CD14-positive monocyte (primary cell): ENCODE results near the gene TXLNG. TPM values are rescaled to one million over a fixed set of nuclear protein-coding genes. Genes with fewer than 3 reads are reported as not detected.

Experiments
- DNase-seq, 3 donors: peaks; one replicate each; pipeline ENCODE4 v3.0.0-alpha.2; 2011 to 2022
- H2AFZ ChIP-seq: 2 replicates; pipeline ENCODE4 v1.6.0; 2012; ENCODE audit warnings: mild to moderate bottlenecking, low read depth, low read length, inconsistent platforms; ENCODE audit not compliant: insufficient read depth, poor library complexity, severe bottlenecking
- H3K27ac ChIP-seq, 2 donors: 1 replicate in 1 of 2; 2 replicates in 1 of 2; pipeline ENCODE4 v1.5.1; 2012 to 2013; ENCODE audit warnings: low read length in 2 of 2, control low read depth in 1 of 2, inconsistent platforms in 1 of 2, low read depth in 1 of 2, mild to moderate bottlenecking in 1 of 2
- H3K27me3 ChIP-seq, 2 donors: one replicate each; pipeline versions ENCODE4 v1.6.0 to v1.6.1; 2011 to 2013; ENCODE audit warnings: low read length in 2 of 2; ENCODE audit not compliant: control insufficient read depth in 2 of 2, insufficient read depth in 2 of 2
- H3K36me3 ChIP-seq, 2 donors: replicated peaks in 1 of 2; 1 replicate in 1 of 2; 2 replicates in 1 of 2; pipeline versions ENCODE4 v1.5.1 to v1.6.1; 2012 to 2013; ENCODE audit warnings: low read length in 2 of 2, control low read depth in 1 of 2, inconsistent platforms in 1 of 2, mild to moderate bottlenecking in 1 of 2; ENCODE audit not compliant: insufficient read depth in 2 of 2, control insufficient read depth in 1 of 2
- H3K4me1 ChIP-seq, 2 donors: 1 replicate in 1 of 2; 2 replicates in 1 of 2; pipeline versions ENCODE4 v1.5.1 to v1.6.1; 2012 to 2013; ENCODE audit warnings: low read length in 2 of 2, control low read depth in 1 of 2, inconsistent platforms in 1 of 2, mild to moderate bottlenecking in 1 of 2, moderate library complexity in 1 of 2; ENCODE audit not compliant: insufficient read depth in 2 of 2, control insufficient read depth in 1 of 2
- H3K4me2 ChIP-seq: replicated peaks from 2 replicates; pipeline ENCODE3; 2012; ENCODE audit warnings: low read length, moderate library complexity, mild to moderate bottlenecking; ENCODE audit not compliant: poor library complexity, severe bottlenecking; ENCODE audit errors: extremely low read depth
- H3K4me3 ChIP-seq, 3 experiments: fragments of 200-600 bp in 1 of 3; sonication (generic) in 1 of 3; replicated peaks in 1 of 3; 1 replicate in 2 of 3; 2 replicates in 1 of 3; pipeline ENCODE4 v1.5.1; 2011 to 2013; ENCODE audit warnings: low read length in 3 of 3, mild to moderate bottlenecking in 3 of 3, control low read depth in 2 of 3, low read depth in 2 of 3, inconsistent platforms in 1 of 3, moderate library complexity in 1 of 3
- H3K79me2 ChIP-seq: 2 replicates; pipeline ENCODE4 v1.6.0; 2012; ENCODE audit warnings: mild to moderate bottlenecking, control low read depth, inconsistent platforms, low read length, moderate library complexity; ENCODE audit not compliant: insufficient read depth
- H3K9ac ChIP-seq: 2 replicates; pipeline ENCODE4 v1.6.0; 2017; ENCODE audit warnings: low read length, mild to moderate bottlenecking; ENCODE audit not compliant: insufficient read depth, poor library complexity, severe bottlenecking
- H3K9me3 ChIP-seq, 2 donors: replicated peaks in 1 of 2; 1 replicate in 1 of 2; 2 replicates in 1 of 2; pipeline versions ENCODE4 v1.5.1 to v1.6.1; 2012 to 2013; ENCODE audit warnings: low read length in 2 of 2, control low read depth in 1 of 2; ENCODE audit not compliant: control insufficient read depth in 1 of 2, insufficient read depth in 1 of 2
- H4K20me1 ChIP-seq: 2 replicates; pipeline ENCODE4 v1.6.0; 2012; ENCODE audit warnings: mild to moderate bottlenecking, low read length, control low read depth, moderate library complexity; ENCODE audit not compliant: insufficient read depth
- H3K27ac Mint-ChIP-seq, 7 donors: one replicate each; pipeline ENCODE4 v1.8.0; 2020; ENCODE audit warnings: mild to moderate bottlenecking in 7 of 7, mixed read lengths in 7 of 7, moderate library complexity in 6 of 7, inconsistent platforms in 2 of 7
- H3K27me3 Mint-ChIP-seq, 3 donors: one replicate each; pipeline ENCODE4 v1.8.0; 2021 to 2022; ENCODE audit warnings: low read depth in 3 of 3, mild to moderate bottlenecking in 3 of 3, mixed read lengths in 3 of 3, moderate library complexity in 3 of 3, inconsistent platforms in 1 of 3
- H3K36me3 Mint-ChIP-seq, 2 donors: one replicate each; pipeline ENCODE4 v1.8.0; 2020; ENCODE audit warnings: mixed read lengths in 2 of 2, inconsistent platforms in 1 of 2, mild to moderate bottlenecking in 1 of 2
- H3K4me1 Mint-ChIP-seq: one replicate; pipeline ENCODE4 v1.8.0; 2020; ENCODE audit warnings: mild to moderate bottlenecking, mixed read lengths
- H3K4me3 Mint-ChIP-seq, 2 donors: one replicate each; pipeline ENCODE4 v1.8.0; 2020; ENCODE audit warnings: mild to moderate bottlenecking in 2 of 2, mixed read lengths in 2 of 2, moderate library complexity in 1 of 2
- H3K9me3 Mint-ChIP-seq, 7 donors: one replicate each; pipeline ENCODE4 v1.8.0; 2020 to 2022; ENCODE audit warnings: mixed read lengths in 7 of 7, mild to moderate bottlenecking in 6 of 7, moderate library complexity in 6 of 7, inconsistent platforms in 2 of 7
- CTCF ChIP-seq: fragments of 200-600 bp; IDR thresholded peaks from one replicate; pipeline ENCODE4 v1.8.0; 2022; ENCODE audit warnings: antibody characterized with exemption, mild to moderate bottlenecking
- WGBS: methylation state at CpG from one replicate; pipeline ENCODE4 v1.1.5; 2013; ENCODE audit warnings: missing lambda C conversion rate; ENCODE audit not compliant: insufficient coverage; 5-methylcytosine and 5-hydroxymethylcytosine counted together
- intact Hi-C, 2 donors: fragments of 100-400 bp; cut with micrococcal nuclease; formaldehyde crosslinking; loops; one replicate each; pipeline versions ENCODE4 v1.15.0 to v1.15.1; 2023
- polyA plus RNA-seq, 3 donors: library from polyadenylated mRNA; depleted of rRNA in 1 of 3; unstranded in 2 of 3; stranded (reverse) in 1 of 3; fragments of 300-500 nt in 2 of 3; fragments of >200 nt in 1 of 3; fragmentation: Illumina TruSeq in 2 of 3; gene quantifications; 1 replicate in 2 of 3; 2 replicates in 1 of 3; pipeline ENCODE4 v1.2.3, GENCODE V29; 2012 to 2021

Gene TXLNG
- polyA plus RNA-seq, 3 donors: 3.7 to 5.4 (median 4.1) TPM

DNA sequence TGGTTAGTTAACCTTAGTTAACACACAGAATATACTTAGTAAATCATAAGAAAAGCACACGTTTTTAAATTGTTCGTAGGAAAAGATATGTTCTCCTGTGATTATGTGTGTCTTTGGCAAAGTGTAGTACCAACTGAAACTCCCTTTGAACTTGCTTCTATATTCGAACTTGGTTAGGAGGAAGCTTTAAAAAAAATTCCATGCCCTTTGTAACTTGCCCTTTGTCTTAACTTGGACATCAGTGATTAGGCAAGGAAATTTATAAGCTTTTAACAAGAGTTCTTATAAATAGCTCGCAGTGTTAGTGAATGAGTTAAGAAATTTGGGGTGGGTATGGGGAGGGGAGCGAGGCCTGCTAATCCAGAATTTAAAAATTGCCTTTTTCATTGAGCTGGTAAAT is 33.4 kb downstream of the TXLNG start:
- no peak overlapping the region for H3K27ac ChIP-seq
- Mint-ChIP-seq H3K27me3 (peaks cover 0 to 19% (median 1%) of the 10 kb centered on the region in 3 donors), H3K4me3 (no peak overlapping the region), H3K27ac (no peak overlapping the region), H3K4me1 (peaks cover 8% of the 10 kb centered on the region), H3K9me3 (peaks cover 0 to 7% (median 0%) of the 10 kb centered on the region in 7 donors), H3K36me3 (peaks cover 26 to 56% of the 10 kb centered on the region in 2 donors)
- H3K9me3 ChIP-seq: no peaks in the 10 kb centered on the region
- intact Hi-C loops: loop anchor here in 1 of 2 donors (10.0 kb wide), 1 partner anchor 225 kb away; no protein-coding TSS in a partner anchor
- H2AFZ ChIP-seq: no peak overlapping the region
- H3K4me1 ChIP-seq: peaks cover 2 to 3% of the 10 kb centered on the region in 2 donors
- DNase-seq: no peak
- H3K36me3 ChIP-seq: peaks cover 6 to 47% of the 10 kb centered on the region in 2 donors
- no peak overlapping the region for H3K4me3 ChIP-seq
- no peak for TF ChIP-seq CTCF
- no peak overlapping the region for H3K9ac ChIP-seq
- H4K20me1 ChIP-seq: no peaks in the 10 kb centered on the region
- no CpG with 5 or more reads among the region's 5 CpGs for WGBS
- H3K4me2 ChIP-seq: no peak overlapping the region
- H3K79me2 ChIP-seq: no peaks in the 10 kb centered on the region
- H3K27me3 ChIP-seq: peaks cover 0 to 3% of the 10 kb centered on the region in 2 donors

DNA sequence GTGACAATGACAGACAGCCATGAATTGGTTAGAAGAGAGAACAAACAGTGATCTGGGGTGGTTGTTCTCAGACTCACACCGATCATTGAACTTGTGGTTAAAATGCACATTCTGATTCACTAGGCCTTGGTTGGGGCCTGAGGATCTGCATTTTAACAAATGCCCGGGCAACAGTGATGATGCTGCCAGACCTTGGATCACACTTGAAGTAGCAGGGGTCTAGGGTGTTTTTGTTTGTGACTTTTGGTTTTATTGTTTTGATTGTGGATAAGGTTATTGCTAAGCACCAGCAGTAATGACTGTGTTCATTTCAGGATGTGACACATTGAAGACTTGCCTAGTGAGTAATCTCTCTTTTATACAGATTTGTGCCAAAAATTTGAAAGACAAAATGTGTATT is 36.5 kb downstream of the TXLNG start:
- Mint-ChIP-seq H3K36me3 (peaks cover 30 to 58% of the 10 kb centered on the region in 2 donors), H3K27ac (peak overlapping the region in 2 of 7 donors; percentile 2 to 4), H3K27me3 (peaks cover 0 to 20% (median 1%) of the 10 kb centered on the region in 3 donors), H3K4me1 (peaks cover 4% of the 10 kb centered on the region), H3K4me3 (no peak overlapping the region), H3K9me3 (peaks cover 0 to 7% (median 0%) of the 10 kb centered on the region in 7 donors)
- Histone ChIP-seq H3K9ac (no peak overlapping the region), H2AFZ (no peak overlapping the region), H4K20me1 (no peaks in the 10 kb centered on the region), H3K4me1 (no peaks in the 10 kb centered on the region), H3K27ac (no peak overlapping the region), H3K9me3 (no peaks in the 10 kb centered on the region), H3K79me2 (no peaks in the 10 kb centered on the region), H3K27me3 (no peaks in the 10 kb centered on the region), H3K4me3 (no peak overlapping the region), H3K4me2 (no peak overlapping the region), H3K36me3 (peaks cover 8 to 50% of the 10 kb centered on the region in 2 donors)
- intact Hi-C loops: loop anchor here in 1 of 2 donors (10.0 kb wide), 1 partner anchor 222 kb away; no protein-coding TSS in a partner anchor
- WGBS: 100% methylated on average over 1 of the region's 2 CpGs
- no peak for DNase-seq
- no peak for TF ChIP-seq CTCF
